Loucy (cell line): ENCODE results near the gene ANG.

Experiments
- H2AFZ ChIP-seq: fragments of 200-600 bp; sonication (generic); 2 replicates; pipeline ENCODE4 v1.6.0; 2016; ENCODE audit warnings: antibody characterized with exemption, mild to moderate bottlenecking, low read length, moderate library complexity
- H3F3A ChIP-seq: fragments of 200-600 bp; 2 replicates; pipeline ENCODE4 v1.6.0; 2016; ENCODE audit warnings: antibody characterized with exemption, low read depth, mild to moderate bottlenecking
- H3K27me3 ChIP-seq: fragments of 200-600 bp; sonication (generic); 2 replicates; pipeline ENCODE4 v1.6.1; 2014; ENCODE audit warnings: low read length, mild to moderate bottlenecking; ENCODE audit not compliant: insufficient read depth, poor library complexity, severe bottlenecking
- H3K36me3 ChIP-seq: fragments of 200-600 bp; sonication (generic); 2 replicates; pipeline ENCODE4 v1.6.1; 2016; ENCODE audit warnings: low read length; ENCODE audit not compliant: insufficient read depth
- H3K4me1 ChIP-seq: fragments of 200-600 bp; sonication (generic); 2 replicates; pipeline ENCODE4 v1.5.1; 2014; ENCODE audit warnings: low read length, mild to moderate bottlenecking; ENCODE audit not compliant: insufficient read depth, poor library complexity, severe bottlenecking
- H3K4me2 ChIP-seq: fragments of 200-600 bp; sonication (generic); 2 replicates; pipeline ENCODE4 v1.6.0; 2014; ENCODE audit warnings: antibody characterized with exemption, low read length, low read depth, mild to moderate bottlenecking; ENCODE audit not compliant: poor library complexity, severe bottlenecking
- H3K4me3 ChIP-seq: fragments of 200-600 bp; sonication (generic); 2 replicates; pipeline ENCODE4 v1.5.1; 2014; ENCODE audit warnings: low read length, mild to moderate bottlenecking, mixed read lengths; ENCODE audit not compliant: poor library complexity, severe bottlenecking
- H3K79me2 ChIP-seq: fragments of 200-600 bp; sonication (generic); 2 replicates; pipeline ENCODE4 v1.6.1; 2014; ENCODE audit warnings: low read length; ENCODE audit not compliant: insufficient read depth
- H3K9ac ChIP-seq: fragments of 200-600 bp; sonication (generic); 2 replicates; pipeline ENCODE4 v1.6.0; 2014; ENCODE audit warnings: mild to moderate bottlenecking, low read depth, low read length, moderate library complexity; ENCODE audit not compliant: poor library complexity, severe bottlenecking
- H3K9me2 ChIP-seq: fragments of 200-600 bp; sonication (generic); replicated peaks from 2 replicates; pipeline ENCODE4 v1.6.1; 2016; ENCODE audit warnings: low read depth, low read length, mixed read lengths
- H3K9me3 ChIP-seq: fragments of 200-600 bp; sonication (generic); 2 replicates; pipeline ENCODE4 v1.6.1; 2014; ENCODE audit warnings: mild to moderate bottlenecking, antibody characterized with exemption, low read length, low read depth; ENCODE audit not compliant: insufficient read depth
- H4K20me1 ChIP-seq: fragments of 200-600 bp; sonication (generic); 2 replicates; pipeline ENCODE4 v1.6.0; 2014; ENCODE audit warnings: antibody characterized with exemption, low read length, mild to moderate bottlenecking; ENCODE audit not compliant: insufficient read depth, poor library complexity, severe bottlenecking
- CTCF ChIP-seq: fragments of 200-600 bp; sonication (generic); conservative IDR thresholded peaks from 2 replicates; pipeline ENCODE4 v1.5.1; 2014; ENCODE audit warnings: mild to moderate bottlenecking, antibody characterized with exemption, low read length
- EZH2phosphoT487 ChIP-seq: fragments of 200-600 bp; IDR thresholded peaks from 2 replicates; pipeline ENCODE4 v1.6.1; 2018; ENCODE audit warnings: antibody characterized with exemption, mild to moderate bottlenecking, moderate library complexity, borderline replicate concordance

Gene ANG

GRCh38 chr14:20683125-20683890 is 5.3 kb upstream of the ANG start:
- Histone ChIP-seq H3K36me3 (no peaks in the 10 kb centered on the region), H3K4me1 (peaks cover 35% of the 10 kb centered on the region), H4K20me1 (no peaks in the 10 kb centered on the region), H2AFZ (peak overlapping the region; percentile 89), H3K9me2 (no peaks in the 10 kb centered on the region), H3K9me3 (no peaks in the 10 kb centered on the region), H3K4me2 (peak overlapping the region; percentile 99), H3K4me3 (peak overlapping the region; percentile 88), H3K9ac (peak overlapping the region; percentile 82), H3F3A (peaks cover 15% of the 10 kb centered on the region), H3K27me3 (no peaks in the 10 kb centered on the region), H3K79me2 (no peaks in the 10 kb centered on the region)
- TF ChIP-seq CTCF (no peak), EZH2phosphoT487 (no peak)

DNA sequence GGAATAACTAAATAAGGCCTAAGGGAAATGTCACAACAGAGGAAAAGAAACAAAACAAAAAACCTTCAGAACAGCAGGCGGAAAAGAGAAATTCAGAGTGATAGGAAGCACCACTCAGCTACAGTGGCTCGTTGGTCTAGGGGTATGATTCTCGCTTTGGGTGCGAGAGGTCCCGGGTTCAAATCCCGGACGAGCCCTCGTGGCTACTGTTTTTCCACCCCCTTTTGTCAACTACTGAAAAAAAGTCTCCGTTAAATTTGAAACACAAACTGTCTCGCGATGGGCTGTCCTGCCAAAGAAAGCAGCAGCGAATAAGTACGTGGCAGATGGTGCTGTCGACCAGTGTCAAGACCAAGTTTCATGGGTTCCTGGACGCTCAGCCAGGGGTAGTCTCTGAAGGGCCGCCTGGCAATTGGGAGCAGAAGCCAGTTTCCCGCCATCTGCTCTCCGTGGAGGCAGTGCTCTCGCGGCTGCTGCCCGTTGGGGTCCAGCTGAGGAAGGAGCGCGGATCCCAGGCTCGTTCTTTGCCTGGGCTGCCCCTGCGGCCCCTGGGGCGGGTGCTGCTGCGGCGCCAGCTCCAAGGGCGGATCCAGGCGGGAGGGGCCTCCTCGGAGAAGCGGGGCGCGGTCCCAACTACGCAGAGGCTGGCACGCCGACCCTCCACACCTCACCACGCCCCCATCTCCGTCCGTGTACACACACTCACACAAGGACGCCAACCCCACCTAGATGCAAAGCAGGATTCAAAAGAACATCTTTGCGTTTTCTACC is 4.5 kb upstream of the ANG start, which contains the start of gene RNASE4:
TSS of gene RNASE4 (plus strand) at position 670 of the 771 bp plus-strand sequence. CDS start 14,812 bp downstream, outside the sequence.
- Histone ChIP-seq H3K79me2 (no peaks in the 10 kb centered on the region), H3K4me3 (peak within 1 kb of the TSS; percentile 88), H4K20me1 (no peaks in the 10 kb centered on the region), H3K9ac (peak within 1 kb of the TSS; percentile 82), H2AFZ (peak within 1 kb of the TSS; percentile 89), H3F3A (peaks cover 15% of the 10 kb centered on the region), H3K27me3 (no peaks in the 10 kb centered on the region), H3K9me2 (no peaks in the 10 kb centered on the region), H3K9me3 (no peaks in the 10 kb centered on the region), H3K4me2 (peak within 1 kb of the TSS; percentile 99), H3K4me1 (peaks cover 35% of the 10 kb centered on the region), H3K36me3 (no peaks in the 10 kb centered on the region)
- TF ChIP-seq EZH2phosphoT487, result no peak
- no peak for TF ChIP-seq CTCF

DNA sequence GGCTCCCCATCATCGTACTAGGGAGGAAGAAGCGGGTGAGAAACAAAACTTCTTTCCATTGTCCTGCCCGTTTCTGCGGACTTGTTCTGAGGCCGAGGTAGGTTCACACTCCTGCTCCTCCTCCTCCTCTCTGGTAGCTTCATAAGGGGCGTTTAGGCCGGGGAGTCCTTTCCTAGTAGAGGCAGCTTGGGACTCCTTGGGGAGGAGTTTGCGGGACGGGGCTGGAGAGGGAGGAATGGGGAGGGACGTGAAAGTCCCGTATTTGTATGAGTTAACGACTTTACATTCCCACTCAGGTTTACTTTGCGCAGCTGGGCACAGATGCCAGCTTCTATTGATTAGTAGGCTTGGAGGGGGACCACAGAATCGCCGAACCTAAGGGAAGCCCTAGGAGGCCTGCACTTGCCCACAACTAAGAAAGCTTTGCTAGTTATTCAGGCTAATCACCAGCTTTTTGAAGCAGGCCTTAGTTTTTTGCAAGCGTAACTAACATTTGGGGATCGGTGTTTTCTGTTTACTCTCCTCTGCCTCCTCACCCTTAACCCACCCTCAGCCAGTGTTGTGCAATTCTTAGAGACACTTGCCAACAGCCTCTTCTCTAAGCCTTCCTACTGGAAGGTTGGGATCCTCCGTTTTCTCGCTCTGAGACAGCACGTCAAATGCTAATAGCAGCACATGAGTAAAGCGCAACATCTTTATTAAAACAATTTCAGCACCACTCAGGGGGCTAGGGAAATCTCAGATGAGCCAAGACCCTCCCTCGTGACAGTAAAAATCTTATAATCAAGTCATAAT is 3.7 kb upstream of the ANG start:
- Histone ChIP-seq H3K79me2 (no peaks in the 10 kb centered on the region), H2AFZ (peak overlapping the region; percentile 89), H3K9ac (peak overlapping the region; percentile 82), H3F3A (peaks cover 15% of the 10 kb centered on the region), H3K9me3 (no peaks in the 10 kb centered on the region), H3K27me3 (no peaks in the 10 kb centered on the region), H3K9me2 (no peaks in the 10 kb centered on the region), H3K4me2 (peak overlapping the region; percentile 99), H3K4me1 (peaks cover 31% of the 10 kb centered on the region), H4K20me1 (no peaks in the 10 kb centered on the region), H3K36me3 (no peaks in the 10 kb centered on the region), H3K4me3 (peak overlapping the region; percentile 88)
- TF ChIP-seq EZH2phosphoT487 (no peak), CTCF (no peak)
